GM19193 (cell line): ENCODE results near the gene SLCO3A1.

Source experiments
- POLR2A ChIP-seq: IDR thresholded peaks from 4 replicates; pipeline ENCODE4 v1.6.1; 2011; ENCODE audit not compliant: insufficient read depth, insufficient read length; ENCODE audit errors: extremely low read depth

Gene SLCO3A1

DNA sequence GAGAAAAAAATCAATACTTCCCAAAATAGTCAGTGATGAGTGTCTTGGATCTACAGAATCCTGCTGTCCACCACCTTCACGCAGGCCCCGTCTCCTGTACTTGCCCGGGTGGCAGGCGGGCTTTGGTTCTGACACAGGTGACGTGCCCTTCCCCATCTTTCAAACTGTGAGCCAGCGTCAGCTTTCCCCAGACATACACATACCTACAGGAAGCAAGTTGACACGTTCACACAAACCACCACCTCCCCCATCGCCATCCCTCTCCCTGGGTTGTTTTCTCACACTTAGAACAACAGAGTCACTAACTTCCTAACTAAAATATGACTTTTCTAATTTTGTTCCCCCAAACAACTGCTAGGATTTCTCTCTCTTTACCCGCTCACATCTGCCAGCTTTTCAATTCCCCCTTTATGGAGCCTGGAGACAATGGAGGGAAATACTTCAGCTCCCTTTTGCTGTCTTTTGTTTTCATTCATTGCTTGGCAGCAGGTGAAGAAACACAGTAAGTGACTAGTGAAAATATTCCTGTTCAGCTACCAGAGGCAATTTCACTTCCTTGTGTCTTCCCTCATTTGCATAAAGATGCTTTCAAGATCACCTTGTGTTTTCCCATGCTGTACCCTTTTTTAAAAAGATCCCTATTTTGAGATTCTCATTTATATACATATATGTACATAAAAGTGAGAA, 248.3 kb downstream of the SLCO3A1 start:
- TF ChIP-seq POLR2A, result no peak

DNA sequence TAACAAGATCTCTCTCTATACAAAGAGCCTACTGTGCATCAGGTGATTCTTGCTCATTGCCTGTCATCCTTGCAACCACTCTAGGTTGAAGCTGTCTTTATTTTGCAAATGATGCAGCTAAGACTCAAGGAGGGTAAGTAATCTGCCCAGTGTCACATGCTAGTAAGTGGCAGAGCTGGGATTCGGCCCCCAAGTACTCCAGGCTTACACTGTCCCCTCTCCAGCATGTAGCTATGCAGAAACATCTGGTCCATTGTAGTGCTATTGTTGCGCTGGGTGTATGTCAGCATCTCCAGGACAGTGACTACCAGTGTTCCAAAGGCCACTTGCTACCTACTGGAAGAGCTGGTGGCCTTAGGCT, 248.9 kb downstream of the SLCO3A1 start:
- no peak for TF ChIP-seq POLR2A

DNA sequence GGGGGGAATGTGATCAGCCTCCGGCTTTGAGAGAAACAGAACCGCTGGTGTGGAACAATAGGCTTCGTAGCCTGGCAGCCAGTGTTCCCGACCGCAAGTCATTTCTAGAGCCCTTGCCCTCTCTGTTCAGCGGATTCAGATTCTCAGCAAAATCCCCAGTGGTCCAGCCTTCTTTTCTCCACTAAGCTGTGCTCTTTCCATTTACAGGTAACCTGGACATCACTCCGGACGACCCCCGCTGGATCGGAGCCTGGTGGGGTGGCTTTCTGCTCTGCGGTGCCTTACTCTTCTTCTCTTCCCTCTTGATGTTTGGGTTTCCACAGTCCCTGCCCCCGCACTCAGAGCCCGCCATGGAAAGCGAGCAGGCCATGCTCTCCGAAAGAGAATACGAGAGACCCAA, 250.6 kb downstream of the SLCO3A1 start:
- no peak for TF ChIP-seq POLR2A

DNA sequence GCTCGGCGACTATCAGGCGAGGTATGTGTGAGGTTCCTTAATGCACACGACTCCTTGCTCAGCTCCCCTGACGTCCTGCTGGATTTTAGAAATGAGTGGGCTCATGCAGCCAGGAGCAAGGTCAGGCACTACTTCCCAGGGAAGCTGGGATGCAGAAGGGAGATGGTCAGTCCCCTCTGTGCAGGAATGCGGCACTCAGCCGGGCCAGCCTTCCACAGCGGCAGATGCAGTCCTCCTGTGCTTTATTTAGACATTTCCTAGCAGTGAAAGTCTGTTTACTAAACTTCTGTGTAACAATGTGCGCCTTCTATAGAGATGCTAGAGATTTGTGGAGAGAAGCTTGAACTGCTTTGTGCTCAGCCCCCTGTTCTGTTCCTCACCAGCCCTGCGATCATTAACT, 252.1 kb downstream of the SLCO3A1 start:
- no peak for TF ChIP-seq POLR2A

DNA sequence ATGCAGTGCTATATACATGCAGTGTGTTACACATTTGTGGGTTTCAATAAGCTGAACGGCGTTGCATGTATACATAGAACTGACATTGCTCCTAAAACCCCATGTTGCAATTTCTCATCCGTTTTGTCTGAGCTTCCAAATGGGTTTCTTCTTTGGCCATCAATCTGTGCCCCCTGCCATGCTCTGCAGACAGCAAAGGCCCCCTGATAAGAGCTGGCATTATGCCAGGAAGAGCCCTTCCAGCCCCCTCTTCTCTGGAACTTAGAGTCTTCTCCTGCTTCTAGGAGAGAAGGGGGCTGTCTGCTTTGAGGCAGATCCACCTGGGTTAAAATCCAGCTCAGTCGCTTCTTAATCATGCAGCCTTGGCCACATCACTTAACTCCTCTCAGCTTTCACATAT, 254.0 kb downstream of the SLCO3A1 start:
- TF ChIP-seq POLR2A, result no peak

DNA sequence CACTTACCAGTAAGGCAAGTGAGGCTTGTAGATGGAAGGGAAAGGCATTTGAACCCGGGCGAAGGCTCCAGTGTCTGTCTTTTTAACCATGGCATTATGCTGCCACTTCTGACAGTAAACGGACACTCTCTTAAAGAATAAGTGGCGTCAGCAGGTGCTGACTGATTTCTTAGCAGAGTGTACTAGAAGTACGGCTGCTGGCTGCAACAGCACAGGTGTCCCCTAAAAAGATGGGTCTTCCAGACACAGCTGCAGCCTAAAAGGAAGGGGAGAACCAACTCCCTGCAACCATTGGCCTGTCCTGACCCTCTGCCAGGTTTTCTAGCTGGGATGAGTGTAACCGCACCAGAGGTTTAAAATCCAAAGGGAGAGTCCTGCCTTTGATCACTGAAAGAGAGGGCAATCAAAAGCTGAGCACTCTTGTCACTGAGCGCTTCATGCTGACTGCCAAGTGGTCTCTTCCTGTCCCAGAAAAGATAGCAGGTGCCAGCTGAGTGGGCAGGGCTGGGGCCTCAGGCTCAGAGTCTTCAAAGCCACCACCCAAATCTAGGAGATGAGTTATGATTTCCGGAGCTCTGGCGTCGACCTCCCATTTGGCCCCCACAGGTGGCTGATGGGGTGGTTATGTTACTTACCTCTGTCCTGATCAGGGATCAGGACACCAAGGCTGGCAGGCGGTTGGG, 255.8 kb downstream of the SLCO3A1 start:
- no peak for TF ChIP-seq POLR2A

DNA sequence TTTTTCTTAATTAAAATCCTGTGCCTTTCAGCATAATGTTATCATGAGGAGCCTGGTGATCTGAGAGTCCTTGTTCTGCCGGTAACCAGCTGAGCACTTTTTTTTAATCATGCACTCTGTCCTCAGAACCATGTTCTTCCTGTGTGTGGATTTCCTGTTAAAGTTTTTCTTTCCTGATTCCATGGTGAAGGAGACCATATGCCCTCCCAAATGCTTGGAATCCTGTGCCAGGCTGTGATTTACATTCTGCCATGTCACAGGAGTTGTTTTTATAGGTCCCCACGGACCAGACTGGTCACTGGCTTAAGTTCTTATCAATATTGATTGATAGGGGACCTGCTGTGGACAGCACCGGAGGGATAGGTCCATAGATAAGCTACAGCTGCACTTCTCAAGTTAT, 257.8 kb downstream of the SLCO3A1 start:
- TF ChIP-seq POLR2A, result no peak

DNA sequence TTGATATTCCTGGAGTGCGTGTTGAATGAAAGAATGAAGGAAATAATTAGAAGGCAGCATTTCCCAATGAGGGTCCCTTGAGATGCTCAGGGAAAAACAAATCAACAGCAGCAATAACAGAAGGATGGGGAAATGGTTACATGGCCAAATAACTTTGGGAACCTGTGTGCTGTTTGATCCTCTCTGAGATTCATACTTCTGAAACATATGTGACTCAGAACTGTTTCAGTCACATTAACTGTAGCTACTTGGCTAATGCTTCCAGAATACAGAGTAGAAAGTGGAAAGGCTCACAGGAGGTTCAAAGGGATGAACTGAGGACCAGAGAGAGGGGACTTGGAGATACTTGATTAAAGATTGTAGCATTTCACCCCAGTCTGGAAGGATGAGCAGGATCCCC, 258.2 kb downstream of the SLCO3A1 start:
- TF ChIP-seq POLR2A, result no peak

DNA sequence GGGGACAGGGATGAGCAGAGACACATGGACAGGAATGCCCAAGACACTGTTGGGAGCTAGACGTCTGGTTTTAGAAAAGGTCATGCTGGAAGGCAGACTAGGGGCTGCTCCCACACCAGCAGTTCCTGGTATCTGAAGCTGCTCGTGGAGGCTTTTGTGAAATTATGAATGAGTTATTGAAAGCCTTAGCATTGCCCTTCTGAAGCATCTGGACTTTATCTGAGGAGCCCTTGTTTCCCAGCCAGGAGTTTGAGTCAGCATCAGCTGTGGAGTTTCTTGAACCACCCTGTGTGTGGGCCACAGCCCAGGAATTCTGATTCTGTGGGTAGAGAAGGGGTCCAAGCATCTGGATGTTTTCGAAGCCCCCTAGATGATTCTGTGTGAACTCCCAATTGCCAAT, 258.7 kb downstream of the SLCO3A1 start:
- TF ChIP-seq POLR2A, result no peak

DNA sequence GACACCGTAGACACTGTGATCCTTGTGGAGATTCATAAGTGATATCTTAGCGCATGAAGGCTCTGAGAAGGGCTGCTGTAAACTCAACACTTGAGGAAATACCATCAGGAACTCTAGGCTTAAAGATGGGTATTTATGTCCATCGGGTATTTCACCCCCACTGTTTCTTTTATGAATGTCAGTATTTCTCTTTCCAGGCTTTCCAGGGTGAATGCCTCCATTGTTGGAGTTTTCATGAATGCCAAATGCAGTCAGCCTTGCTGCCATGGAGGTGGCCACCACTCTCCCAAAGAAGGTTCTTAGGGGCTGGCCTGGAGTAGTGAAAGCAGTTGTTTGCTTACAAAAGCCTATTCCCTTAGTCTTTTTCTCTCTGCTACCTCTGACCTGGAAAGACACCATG, 259.2 kb downstream of the SLCO3A1 start:
- no peak for TF ChIP-seq POLR2A

DNA sequence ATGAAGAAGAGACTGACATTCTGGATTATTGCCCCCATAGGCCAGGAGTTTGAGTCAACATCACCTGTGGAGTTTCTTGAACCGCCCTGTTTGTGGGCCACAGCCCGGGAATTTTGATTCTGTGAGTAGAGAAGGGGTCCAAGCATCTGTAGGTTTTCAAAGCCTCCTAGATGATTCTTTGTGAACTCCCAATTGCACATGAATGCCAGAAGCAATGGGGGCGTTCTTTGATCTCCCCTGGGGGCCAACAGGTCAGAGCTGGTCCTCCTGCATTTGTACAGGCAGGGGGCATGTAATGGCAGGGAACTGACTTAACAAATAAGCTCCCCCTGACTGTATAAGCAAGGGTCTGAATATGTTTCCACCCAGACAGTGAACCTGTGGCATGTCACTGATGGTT, 260.3 kb downstream of the SLCO3A1 start:
- no peak for TF ChIP-seq POLR2A

DNA sequence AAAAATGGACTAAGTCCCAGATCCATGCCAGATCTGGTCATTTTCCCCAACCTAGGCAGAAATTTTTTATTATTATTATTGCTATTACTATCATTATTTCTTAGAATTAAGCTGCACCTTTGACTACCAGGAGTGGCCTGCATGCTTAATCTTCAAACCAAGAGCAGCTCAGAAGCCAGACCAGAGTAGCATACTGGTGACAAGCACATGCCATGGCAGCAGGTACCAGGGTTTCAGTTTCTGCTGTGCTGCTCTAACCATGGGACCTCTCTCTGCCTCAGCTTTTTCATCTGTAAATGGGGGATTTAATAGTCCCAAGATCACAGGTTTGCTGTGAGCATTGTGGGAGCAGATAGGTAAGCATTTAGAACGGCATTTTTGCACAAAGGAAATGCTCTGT, 262.3 kb downstream of the SLCO3A1 start:
- TF ChIP-seq POLR2A, result no peak

DNA sequence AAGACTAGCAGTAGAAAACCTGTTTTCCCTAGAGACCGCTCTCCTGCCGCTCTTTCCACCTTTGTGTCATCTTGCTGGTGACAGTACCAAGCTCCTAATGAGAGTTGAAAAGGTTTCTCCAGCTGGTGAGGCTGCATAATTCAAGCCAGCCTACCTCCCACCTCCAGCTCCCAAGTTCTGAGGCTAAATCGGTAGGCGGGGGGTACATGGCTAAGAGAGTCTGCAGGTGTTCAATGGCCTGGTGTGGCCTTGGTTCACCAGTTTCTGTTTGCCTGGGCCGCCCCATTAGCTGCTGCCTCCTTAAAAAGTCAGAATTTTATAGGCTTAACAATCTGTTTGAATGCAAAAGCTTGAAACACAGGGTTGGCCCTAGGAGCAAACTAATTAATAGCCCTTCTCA, 262.8 kb downstream of the SLCO3A1 start:
- no peak for TF ChIP-seq POLR2A

DNA sequence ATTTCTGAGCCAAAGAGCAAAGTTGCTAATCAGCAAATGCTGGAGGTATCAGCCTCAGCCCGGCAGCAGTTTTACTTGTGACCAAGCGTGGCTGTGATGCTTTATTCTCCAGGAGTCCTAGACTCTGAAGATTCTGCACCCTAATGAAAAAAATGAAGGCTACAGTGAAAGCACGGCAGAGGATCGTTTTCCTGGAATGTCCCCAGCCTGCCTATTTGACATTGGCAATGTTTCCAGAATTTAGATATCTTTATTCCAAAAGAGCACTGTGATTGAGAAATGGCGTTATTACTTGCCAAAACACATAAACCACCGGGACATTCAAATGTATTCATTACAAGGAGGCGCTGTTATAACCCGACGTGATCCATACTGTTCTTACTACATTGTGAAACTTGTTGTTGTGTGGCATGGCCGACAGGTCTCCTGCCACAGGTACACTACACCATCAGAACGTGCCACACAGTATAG, 263.8 kb downstream of the SLCO3A1 start:
- TF ChIP-seq POLR2A, result no peak

DNA sequence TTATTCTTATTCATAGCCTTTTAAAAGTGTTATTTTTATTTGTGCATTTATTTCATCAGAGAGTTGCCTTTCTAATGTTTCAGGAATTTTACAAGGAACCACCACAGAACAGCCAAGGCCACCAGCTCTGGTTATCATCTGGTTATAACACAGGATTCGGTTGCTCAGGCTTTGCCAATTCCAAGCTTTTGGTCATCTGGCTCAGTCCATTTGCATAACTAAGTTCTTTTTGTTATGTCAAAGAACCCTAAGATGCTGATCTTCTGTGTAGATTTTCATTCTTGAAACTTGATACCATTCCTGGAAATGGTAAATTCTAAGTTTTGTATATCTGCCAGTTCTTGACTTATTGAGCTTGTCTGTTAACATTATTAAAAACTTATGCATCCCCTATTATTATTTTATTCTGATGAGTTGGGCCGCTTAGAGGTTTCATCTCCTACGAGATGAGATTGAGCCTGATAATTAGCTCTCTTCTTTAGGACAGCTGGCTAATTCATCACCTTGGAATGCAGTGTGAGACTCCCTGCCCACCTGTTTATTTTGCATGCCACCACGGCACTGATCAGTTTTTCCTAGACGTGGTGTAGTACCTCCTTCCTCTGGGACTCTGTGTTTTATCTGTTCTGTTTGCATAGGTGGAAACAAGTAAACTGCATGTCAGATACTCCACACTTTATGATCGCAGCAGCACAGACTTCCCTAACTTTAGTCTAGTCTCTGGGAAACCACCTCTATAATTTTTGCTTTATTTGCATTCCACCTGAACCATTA, 264.8 kb downstream of the SLCO3A1 start:
- no peak for TF ChIP-seq POLR2A

DNA sequence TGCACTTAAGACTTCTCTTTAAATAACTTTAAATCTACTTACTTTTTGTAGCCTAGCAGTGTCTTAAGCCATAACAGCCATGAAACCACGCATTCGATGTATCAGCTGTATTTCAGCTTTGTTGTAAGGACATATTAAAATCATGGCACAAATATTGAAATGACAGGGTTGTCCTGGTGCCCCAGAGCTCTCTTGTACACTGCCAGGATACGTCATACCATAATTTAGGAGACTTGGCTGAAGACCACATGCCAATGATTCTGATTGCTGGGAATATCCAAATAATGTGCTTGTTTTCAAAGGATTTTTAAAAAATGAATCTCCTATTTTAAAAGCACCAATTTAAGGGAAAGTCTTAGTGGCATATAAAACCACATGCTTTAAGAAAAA, 265.4 kb downstream of the SLCO3A1 start:
- TF ChIP-seq POLR2A, result no peak

DNA sequence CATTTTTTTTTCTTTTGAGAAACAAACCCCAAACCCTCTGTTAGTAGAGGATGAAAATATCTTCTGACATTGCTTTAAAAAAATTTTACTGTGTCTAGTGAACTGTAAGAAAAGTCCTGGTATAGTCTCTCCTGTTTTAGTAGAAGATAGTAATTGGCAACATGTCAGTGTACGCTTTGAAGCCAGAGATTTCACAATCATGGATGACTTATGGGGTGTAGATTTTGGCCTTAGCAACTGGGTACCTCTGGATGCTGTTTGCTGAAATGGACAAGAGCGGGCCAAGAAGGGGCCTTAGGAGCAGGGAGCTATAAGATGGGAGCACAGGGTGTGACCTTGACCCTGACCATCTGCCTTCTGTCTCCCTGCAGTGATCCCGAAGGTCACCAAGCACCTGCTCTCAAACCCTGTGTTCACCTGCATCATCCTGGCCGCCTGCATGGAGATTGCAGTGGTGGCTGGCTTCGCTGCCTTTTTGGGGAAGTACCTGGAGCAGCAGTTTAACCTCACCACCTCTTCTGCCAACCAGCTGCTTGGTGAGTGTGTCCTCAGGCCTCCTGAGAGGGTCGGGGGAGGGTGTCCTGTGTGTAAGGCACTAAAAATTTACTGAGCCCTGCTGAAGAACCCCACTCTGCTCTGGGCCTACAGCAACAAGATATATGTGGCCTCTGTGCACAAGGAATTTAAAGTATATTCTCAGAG, 266.7 kb downstream of the SLCO3A1 start:
- TF ChIP-seq POLR2A, result no peak
